Peyer's patch (tissue), 4 donors: ENCODE measurements around the gene RBMS2. TPM values are rescaled to one million over a fixed set of nuclear protein-coding genes. Genes with fewer than 3 reads are reported as not detected.

Source experiments
- DNase-seq, 3 donors: peaks; one replicate each; pipeline ENCODE4 v3.0.0-alpha.2; 2017 to 2019
- H3K27ac ChIP-seq, 4 donors: fragments of 200-600 bp; sonication (generic); one replicate each; pipeline ENCODE4 v1.5.1; 2016 to 2019
- H3K27me3 ChIP-seq, 2 donors: fragments of 200-600 bp; sonication (generic); one replicate each; pipeline ENCODE4 v1.5.1; 2019
- H3K36me3 ChIP-seq, 3 donors: fragments of 200-600 bp; sonication (generic); one replicate each; pipeline ENCODE4 v1.5.1; 2016 to 2019
- H3K4me1 ChIP-seq, 4 donors: fragments of 200-600 bp; sonication (generic); one replicate each; pipeline ENCODE4 v1.5.1; 2016 to 2019
- H3K4me3 ChIP-seq, 4 donors: fragments of 200-600 bp; sonication (generic); 1 replicate in 3 of 4; 2 replicates in 1 of 4; pipeline ENCODE4 v1.5.1; 2016 to 2019; ENCODE audit warnings: mild to moderate bottlenecking in 1 of 4
- H3K9me3 ChIP-seq, 4 donors: fragments of 200-600 bp; sonication (generic); one replicate each; pipeline ENCODE4 v1.5.1; 2016 to 2019; ENCODE audit warnings: mild to moderate bottlenecking in 1 of 4
- POLR2A ChIP-seq, 2 donors: fragments of 450-650 bp; IDR thresholded peaks; one replicate each; pipeline ENCODE4 v1.5.1; 2017; ENCODE audit warnings: antibody characterized with exemption in 2 of 2, mild to moderate bottlenecking in 2 of 2, moderate library complexity in 2 of 2
- total RNA-seq, 4 donors: library from RNA; depleted of rRNA; stranded (reverse); fragments of >200 nt; gene quantifications; one replicate each; pipeline ENCODE4 v1.1.0, GENCODE V29; 2016
- TF ChIP-seq, protein P1 (sequence below), 6 experiments: fragments of 450-650 bp in 4 of 6; fragments of 200-600 bp in 2 of 6; sonication (generic) in 1 of 6; IDR thresholded peaks; one replicate each; pipeline ENCODE4 v1.5.1; 2017 to 2019; ENCODE audit warnings: antibody characterized with exemption in 6 of 6, mild to moderate bottlenecking in 3 of 6, moderate library complexity in 1 of 6

The RBMS2 gene
- total RNA-seq, 4 donors from 2014 or later: 10.7 to 22.3 (median 12.5) TPM

DNA sequence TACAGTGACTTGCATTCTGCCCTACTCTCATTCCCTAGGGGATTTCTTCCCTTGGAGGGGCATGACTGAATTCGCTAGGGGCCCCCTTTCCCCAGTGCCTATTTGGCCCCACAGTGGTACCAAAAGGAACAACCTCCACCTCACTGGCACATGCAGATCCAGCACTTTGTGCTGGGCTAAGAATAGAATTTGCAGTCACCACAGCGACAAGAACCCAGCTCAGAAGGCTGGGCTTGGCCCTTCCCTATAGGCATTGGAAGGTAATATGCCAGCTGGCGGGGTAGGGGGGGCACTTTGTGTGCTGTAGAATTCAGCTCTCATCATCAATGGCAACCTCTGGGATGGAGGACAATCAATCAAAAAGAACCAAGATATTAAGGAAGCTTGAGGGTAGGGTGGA lies 94.6 kb downstream of the RBMS2 start:
- H3K36me3 ChIP-seq: peaks cover 0 to 86% (median 0%) of the 10 kb centered on the region in 3 donors
- TF ChIP-seq, protein P1, sequence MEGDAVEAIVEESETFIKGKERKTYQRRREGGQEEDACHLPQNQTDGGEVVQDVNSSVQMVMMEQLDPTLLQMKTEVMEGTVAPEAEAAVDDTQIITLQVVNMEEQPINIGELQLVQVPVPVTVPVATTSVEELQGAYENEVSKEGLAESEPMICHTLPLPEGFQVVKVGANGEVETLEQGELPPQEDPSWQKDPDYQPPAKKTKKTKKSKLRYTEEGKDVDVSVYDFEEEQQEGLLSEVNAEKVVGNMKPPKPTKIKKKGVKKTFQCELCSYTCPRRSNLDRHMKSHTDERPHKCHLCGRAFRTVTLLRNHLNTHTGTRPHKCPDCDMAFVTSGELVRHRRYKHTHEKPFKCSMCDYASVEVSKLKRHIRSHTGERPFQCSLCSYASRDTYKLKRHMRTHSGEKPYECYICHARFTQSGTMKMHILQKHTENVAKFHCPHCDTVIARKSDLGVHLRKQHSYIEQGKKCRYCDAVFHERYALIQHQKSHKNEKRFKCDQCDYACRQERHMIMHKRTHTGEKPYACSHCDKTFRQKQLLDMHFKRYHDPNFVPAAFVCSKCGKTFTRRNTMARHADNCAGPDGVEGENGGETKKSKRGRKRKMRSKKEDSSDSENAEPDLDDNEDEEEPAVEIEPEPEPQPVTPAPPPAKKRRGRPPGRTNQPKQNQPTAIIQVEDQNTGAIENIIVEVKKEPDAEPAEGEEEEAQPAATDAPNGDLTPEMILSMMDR (IDR thresholded peaks at IDR 0.05): no peak
- TF ChIP-seq POLR2A (IDR thresholded peaks at IDR 0.05): no peak
- no peaks in the 10 kb centered on the region for H3K27me3 ChIP-seq
- no peak for DNase-seq
- no peak overlapping the region for H3K27ac ChIP-seq
- no peak overlapping the region for H3K4me3 ChIP-seq
- H3K4me1 ChIP-seq: no peaks in the 10 kb centered on the region
- no peaks in the 10 kb centered on the region for H3K9me3 ChIP-seq

DNA sequence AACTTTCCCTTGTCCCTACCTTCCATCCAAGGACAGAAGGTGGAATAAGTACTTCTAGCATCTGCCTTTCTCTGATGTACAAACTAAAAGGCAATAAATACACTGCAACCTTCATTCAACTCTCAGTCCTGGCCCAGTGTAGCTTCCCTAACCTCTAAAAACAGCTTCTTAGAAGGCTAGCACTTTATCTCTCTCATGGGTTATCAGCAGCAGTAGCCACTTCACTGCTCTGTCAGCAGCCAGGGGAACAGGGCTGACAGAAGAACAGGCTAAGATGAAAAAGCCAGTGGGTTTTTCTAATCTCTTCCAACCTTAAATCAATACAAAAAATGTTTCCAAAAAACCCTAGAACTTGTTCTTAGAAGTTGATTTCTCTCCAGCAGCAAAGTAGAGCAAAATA lies 95.3 kb downstream of the RBMS2 start:
- H3K27ac ChIP-seq: no peak overlapping the region
- TF ChIP-seq, protein P1 (IDR thresholded peaks at IDR 0.05): no peak
- no peak for TF ChIP-seq POLR2A (IDR thresholded peaks at IDR 0.05)
- H3K4me3 ChIP-seq: no peak overlapping the region
- no peaks in the 10 kb centered on the region for H3K9me3 ChIP-seq
- H3K4me1 ChIP-seq: no peaks in the 10 kb centered on the region
- H3K27me3 ChIP-seq: no peaks in the 10 kb centered on the region
- peaks cover 0 to 86% (median 0%) of the 10 kb centered on the region in 3 donors for H3K36me3 ChIP-seq
- no peak for DNase-seq

DNA sequence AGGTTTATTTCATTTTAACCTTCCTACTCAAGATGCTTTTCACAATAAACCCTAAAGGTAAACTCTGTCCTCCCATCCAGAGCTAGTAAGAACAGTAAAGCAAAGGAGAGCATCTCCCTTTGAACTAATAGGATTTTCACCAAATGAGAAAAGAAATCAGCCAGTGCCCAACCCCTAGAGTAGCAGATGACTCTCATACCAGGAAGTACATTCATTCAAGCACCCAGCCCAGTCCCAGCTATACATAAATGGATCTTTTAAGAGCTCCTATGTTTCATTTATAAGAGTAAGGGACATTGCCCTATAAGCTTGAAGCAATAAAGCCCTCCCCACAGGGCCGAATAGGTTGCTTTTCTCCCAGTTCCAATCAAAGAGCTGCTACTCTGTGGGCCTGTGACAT lies 100.9 kb downstream of the RBMS2 start:
- Histone ChIP-seq H3K9me3 (no peaks in the 10 kb centered on the region), H3K4me3 (no peak overlapping the region), H3K36me3 (peaks cover 0 to 48% (median 0%) of the 10 kb centered on the region in 3 donors), H3K27ac (no peak overlapping the region), H3K27me3 (no peaks in the 10 kb centered on the region), H3K4me1 (peaks cover 0 to 19% (median 0%) of the 10 kb centered on the region in 4 donors)
- TF ChIP-seq, protein P1 (IDR thresholded peaks at IDR 0.05): no peak
- TF ChIP-seq POLR2A (IDR thresholded peaks at IDR 0.05): no peak
- no peak for DNase-seq

DNA sequence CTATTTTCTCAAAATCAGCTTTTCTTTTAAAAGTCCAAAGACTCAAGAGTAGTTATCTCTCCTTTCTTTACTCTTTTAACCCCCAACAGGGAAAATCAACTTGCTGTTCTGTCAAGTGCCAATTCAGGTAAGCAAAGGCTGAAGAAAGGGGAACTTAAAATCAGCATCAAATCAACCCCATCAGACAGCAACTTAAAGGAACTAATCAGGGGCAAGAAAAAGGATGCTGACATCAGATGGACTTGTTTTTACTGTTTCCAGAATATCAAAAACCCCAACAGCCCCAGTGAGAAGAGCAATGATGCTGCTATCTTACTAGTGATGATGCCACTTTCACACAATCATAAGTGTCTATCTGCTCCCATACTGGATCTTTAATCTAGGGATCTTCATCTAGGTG lies 105.1 kb downstream of the RBMS2 start:
- no peak for DNase-seq
- Histone ChIP-seq H3K4me1 (peaks cover 0 to 40% (median 10%) of the 10 kb centered on the region in 4 donors), H3K27ac (peak overlapping the region in 1 of 4 donors; percentile 11), H3K27me3 (no peaks in the 10 kb centered on the region), H3K9me3 (no peaks in the 10 kb centered on the region), H3K36me3 (peaks cover 0 to 20% (median 0%) of the 10 kb centered on the region in 3 donors), H3K4me3 (no peak overlapping the region)
- TF ChIP-seq, protein P1 (IDR thresholded peaks at IDR 0.05): no peak
- TF ChIP-seq POLR2A (IDR thresholded peaks at IDR 0.05): no peak

DNA sequence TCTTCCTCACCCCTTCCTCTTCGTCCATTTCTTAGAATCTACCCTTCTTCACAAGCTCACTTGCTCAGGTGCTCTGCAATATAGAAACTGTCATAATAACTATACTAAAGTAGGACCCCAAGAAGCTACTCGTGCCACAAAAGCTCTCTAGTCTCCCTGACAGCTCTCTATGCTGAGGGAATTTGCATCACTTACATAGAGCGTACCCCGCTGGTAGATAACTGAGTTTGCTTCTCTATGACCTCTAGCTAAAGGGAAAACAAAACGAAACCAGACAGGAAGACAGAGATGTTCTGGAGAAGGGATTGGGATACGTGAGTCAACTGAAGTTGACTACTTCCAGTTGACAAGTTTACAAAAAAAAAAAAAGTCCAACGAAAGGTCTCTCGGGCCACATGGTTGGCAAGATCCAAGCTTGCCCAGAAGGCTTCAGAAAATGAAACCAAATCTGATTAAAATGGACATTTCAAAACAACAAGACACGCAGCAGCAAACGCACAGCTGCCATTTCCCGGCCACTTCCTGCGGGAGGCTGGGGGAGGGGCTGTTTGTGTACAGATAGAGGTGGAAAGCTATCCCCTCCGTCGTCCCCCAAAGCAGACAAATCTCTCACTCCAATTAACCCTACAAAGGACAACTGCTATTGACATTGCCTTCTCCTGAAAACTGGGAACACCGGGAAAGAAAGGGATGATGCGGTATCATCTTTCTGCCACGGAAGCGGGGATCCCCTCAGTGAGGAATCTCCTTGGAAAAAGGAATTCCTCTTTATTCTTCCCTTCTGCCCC lies 107.2 kb downstream of the RBMS2 start:
- H3K9me3 ChIP-seq: no peaks in the 10 kb centered on the region
- no peaks in the 10 kb centered on the region for H3K36me3 ChIP-seq
- peak; percentile 69 to 92 (median 92) for DNase-seq
- H3K27me3 ChIP-seq: no peaks in the 10 kb centered on the region
- peak overlapping the region; percentile 86 to 99 (median 94) for H3K4me3 ChIP-seq
- TF ChIP-seq POLR2A (IDR thresholded peaks at IDR 0.05): peak in 1 of 2 donors; percentile 26
- TF ChIP-seq, protein P1 (IDR thresholded peaks at IDR 0.05): no peak
- peaks cover 7 to 46% (median 23%) of the 10 kb centered on the region in 4 donors for H3K4me1 ChIP-seq
- H3K27ac ChIP-seq: peak overlapping the region; percentile 89 to 97 (median 90)
